GM19035 (cell line): ENCODE results near the gene WBP2NL.
A peak's percentile ranks its signal among the peaks of the same experiment; 100 is the strongest.
"Not testable (repeated sequence)": the region's sequence is repeated elsewhere in the genome, so short reads cannot be mapped to it uniquely, and the experiment has no call there.

ENCODE experiments used
- ATAC-seq: cut with Tn5 transposase; IDR thresholded peaks from one replicate; pipeline ENCODE4 v1.9.1; 2021; ENCODE audit not compliant: unreplicated experiment

The WBP2NL gene

GRCh38 chr22:42070517-42071422, 72.2 kb downstream of the WBP2NL start, which contains the start of gene NAGA:
Gene NAGA, minus strand, starts transcription at chr22:42070812. Its CDS starts 515 bp downstream, at chr22:42070297.
- peak; percentile 90 for ATAC-seq

- not testable (repeated sequence) for ATAC-seq
Observed at GRCh38 chr22:42071508-42071907, 72.9 kb downstream of the WBP2NL start.

GRCh38 chr22:42072606-42073330, 74.2 kb downstream of the WBP2NL start:
- no peak for ATAC-seq

GRCh38 chr22:42073621-42074041, 75.0 kb downstream of the WBP2NL start:
- no peak for ATAC-seq

GRCh38 chr22:42074132-42074811, 75.7 kb downstream of the WBP2NL start, which contains the start of gene PHETA2:
Gene PHETA2, plus strand, starts transcription at chr22:42074248. Its CDS starts 3,046 bp downstream, at chr22:42077294.
- no peak for ATAC-seq

GRCh38 chr22:42074846-42075676, 76.5 kb downstream of the WBP2NL start:
- no peak for ATAC-seq

GRCh38 chr22:42076764-42077485, 78.3 kb downstream of the WBP2NL start:
- ATAC-seq, result no peak

- ATAC-seq, result no peak
Observed at GRCh38 chr22:42077486-42078125, 79.0 kb downstream of the WBP2NL start.
